Skeletal muscle tissue (tissue), 2 donors: ENCODE results near the gene RIPOR1. TPM values are rescaled to one million over a fixed set of nuclear protein-coding genes. Genes with fewer than 3 reads are reported as not detected.

Experiments used
- small RNA-seq: library from RNA; depleted of rRNA; stranded (forward); fragments of <200 nt; gene quantifications from one replicate; pipeline ENCODE3, GENCODE V24; 2014
- total RNA-seq: library from RNA; depleted of rRNA; stranded (reverse); fragments of >200 nt; gene quantifications from one replicate; pipeline ENCODE4 v1.2.3, GENCODE V29; 2014

Gene RIPOR1
- total RNA-seq, 1 donor from 2014 or later, result 30.8 TPM

Small RNAs within 50 kb of the gene (small RNA-seq; reads per million reads assigned to genes)
- not detected for gene AC027682.3

Other genes starting within 250 kb of the RIPOR1 start
- 7.3 TPM for gene PLEKHG4, start 249.3 kb upstream of the RIPOR1 start, total RNA-seq
- gene KCTD19, start 202.1 kb upstream of the RIPOR1 start, total RNA-seq, result not detected
- gene LRRC36, start 202.0 kb upstream of the RIPOR1 start, total RNA-seq, result not detected
- 135 TPM for gene TPPP3, start 135.3 kb upstream of the RIPOR1 start, total RNA-seq
- 11.5 TPM for gene ZDHHC1, start 112.4 kb upstream of the RIPOR1 start, total RNA-seq
- 2.6 TPM for gene HSD11B2, start 97.7 kb upstream of the RIPOR1 start, total RNA-seq
- 46.4 TPM for gene ATP6V0D1, start 47.7 kb upstream of the RIPOR1 start, total RNA-seq
- not detected for gene AGRP, start 45.3 kb upstream of the RIPOR1 start, total RNA-seq
- gene CTCF, start 33.7 kb downstream of the RIPOR1 start, total RNA-seq, result 31.3 TPM
- gene CARMIL2, start 116.3 kb downstream of the RIPOR1 start, total RNA-seq, result not detected
- gene ACD, start 131.4 kb downstream of the RIPOR1 start, total RNA-seq, result 10.4 TPM
- gene PARD6A, start 132.1 kb downstream of the RIPOR1 start, total RNA-seq, result 0.52 TPM
- gene ENKD1, start 137.9 kb downstream of the RIPOR1 start, total RNA-seq, result 5.2 TPM
- gene C16orf86, start 138.0 kb downstream of the RIPOR1 start, total RNA-seq, result 3.1 TPM
- 12.5 TPM for gene GFOD2, start 190.5 kb downstream of the RIPOR1 start, total RNA-seq